GM19099 (cell line): ENCODE data around the gene PEX5.

Experiments used
- POLR2A ChIP-seq: IDR thresholded peaks from 3 replicates; pipeline ENCODE4 v1.6.1; 2011; ENCODE audit warnings: low read depth; ENCODE audit not compliant: insufficient read length; ENCODE audit errors: extremely low read depth

PEX5 gene

DNA sequence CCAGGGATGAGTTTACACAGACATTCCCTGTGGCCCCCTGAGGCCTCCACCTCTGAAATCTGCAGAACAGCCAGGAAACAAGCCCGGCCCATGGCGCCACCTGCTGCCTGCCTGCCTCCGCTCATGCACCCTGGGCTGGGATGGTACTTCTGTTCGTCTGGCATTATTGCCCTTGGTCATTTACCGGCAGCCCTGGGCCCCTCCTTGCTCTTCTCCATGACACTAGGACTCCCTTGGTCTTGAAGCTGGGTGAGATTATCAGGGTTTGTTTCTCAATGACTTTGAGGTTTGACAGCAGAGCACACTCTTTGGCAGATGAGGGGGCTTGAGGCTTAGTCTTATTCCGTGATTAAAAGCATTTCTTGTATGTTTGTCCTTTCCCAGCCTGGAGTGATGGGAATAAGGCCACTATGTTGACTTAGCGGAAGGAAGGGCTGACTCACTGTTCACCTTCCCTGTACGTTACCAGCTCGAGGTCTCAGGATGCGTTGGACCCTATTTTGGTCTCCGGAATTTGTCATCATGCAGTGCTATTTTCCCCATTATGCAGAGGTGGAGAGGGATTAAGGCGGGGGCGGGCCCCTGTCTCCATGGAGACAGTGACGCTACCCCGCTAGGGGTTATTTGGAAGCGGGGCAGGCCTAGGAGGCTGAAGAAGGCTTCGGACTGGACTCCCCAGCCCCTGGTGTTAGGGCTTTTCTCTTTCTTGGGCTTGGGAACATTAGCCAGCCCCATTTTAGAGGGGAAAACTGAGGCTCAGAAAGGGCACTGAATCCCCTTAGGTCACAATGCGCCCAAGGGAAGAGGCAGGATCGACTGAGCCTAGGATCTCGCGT lies 706 bp upstream of the PEX5 start:
- TF ChIP-seq POLR2A, result no peak

DNA sequence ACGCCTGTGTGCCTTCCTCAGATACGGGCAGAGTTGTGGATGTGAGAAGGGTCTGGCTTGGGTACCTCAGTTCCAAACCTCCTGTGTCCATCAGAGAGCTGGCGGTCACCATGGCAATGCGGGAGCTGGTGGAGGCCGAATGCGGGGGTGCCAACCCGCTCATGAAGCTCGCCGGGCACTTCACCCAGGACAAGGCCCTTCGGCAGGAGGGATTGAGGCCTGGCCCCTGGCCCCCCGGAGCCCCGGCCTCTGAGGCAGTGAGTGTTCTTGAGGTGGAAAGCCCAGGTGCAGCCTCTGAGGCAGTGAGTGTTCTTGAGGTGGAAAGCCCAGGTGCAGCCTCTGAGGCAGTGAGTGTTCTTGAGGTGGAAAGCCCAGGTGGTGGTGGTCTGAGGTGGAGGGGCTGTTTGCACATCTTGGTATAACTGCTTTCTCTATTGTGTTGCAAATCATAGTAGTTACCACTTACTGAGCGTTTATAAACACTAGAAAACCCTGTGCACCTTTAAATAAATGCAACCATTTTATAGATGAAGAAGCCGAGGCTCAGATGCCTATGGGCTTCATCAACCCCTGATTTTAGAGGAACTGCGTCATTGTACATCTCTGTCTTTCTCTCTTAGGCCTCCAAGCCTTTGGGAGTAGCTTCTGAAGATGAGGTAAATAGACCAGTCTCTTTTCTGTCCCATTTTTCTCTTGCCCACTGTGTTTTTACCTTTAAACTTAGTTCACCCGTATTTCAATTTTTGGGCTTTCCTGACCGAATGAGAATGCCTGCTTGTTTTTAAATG lies 976 bp downstream of the PEX5 start:
- TF ChIP-seq POLR2A, result no peak

DNA sequence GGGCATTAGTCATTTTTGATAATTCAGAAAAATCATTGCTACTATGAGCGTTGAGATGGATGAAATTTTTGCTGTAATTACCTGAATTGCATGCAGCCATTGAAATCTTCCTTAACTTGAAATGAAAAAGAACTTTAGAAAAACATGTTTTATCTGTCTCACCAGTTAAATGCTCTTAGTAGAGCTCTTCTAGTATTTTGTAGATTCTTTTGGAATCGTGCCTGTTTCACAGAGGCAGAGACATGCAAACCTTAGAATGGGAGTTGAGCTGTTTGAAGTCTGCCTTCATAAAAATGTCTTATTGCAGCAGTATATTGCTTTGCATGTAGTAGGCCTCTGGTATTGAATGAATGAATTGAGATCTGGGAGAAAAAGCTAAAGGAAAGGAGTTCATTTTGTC lies 4.2 kb downstream of the PEX5 start:
- TF ChIP-seq POLR2A, result no peak

DNA sequence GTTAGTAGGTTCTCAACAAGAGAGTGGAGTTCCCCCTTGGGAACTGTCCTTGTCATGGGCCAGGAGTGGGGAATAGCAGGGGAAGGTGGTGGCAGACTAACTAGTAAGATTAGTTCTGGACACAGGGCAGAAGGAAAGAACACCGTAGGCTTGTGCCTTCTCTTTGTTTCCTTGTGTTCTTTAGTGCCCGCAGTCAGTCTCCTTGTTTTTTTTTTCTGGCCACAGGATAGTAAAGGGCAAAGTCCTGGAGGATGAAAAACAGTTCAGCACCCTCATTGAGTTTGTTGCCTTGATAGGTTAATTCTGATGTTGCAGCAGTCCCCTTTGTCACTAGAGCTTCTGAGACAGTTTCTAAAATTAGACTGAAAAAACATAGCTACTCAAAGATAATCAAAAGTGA lies 8.4 kb downstream of the PEX5 start:
- no peak for TF ChIP-seq POLR2A

DNA sequence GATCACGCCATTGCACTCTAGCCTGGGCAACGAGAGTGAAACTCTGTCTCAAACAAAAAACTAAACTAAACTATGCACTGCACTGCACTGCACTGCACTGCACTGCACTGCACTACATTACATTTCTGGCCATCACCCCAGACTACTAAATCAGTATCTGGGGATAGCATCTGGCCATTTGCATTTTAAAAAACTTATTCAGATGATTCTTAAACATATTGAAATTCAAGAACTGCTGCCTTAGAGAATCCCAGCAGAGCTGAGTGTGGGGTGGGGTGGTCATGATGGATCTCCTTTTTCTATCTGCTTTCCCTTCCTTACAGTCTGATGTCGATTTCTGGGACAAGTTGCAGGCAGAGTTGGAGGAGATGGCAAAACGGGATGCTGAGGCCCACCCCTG lies 13.6 kb downstream of the PEX5 start:
- no peak for TF ChIP-seq POLR2A

DNA sequence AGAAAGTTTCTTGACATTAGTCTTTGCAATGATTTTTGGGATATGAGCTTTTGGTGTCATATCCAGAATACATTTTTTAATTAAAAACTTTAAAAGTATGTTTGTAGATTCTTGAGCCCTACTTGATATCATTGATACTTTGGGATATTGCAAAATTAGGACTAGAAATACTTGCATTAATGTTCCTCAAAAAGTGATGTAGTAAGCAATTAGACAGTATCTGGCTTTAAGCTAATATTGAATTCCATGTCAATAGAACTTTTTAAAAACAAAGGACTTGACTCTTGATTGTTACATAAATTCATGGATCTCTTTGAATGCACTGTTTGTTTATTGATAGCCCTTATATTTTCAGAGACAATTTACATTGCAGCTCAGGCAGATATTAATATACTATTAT lies 15.6 kb downstream of the PEX5 start:
- TF ChIP-seq POLR2A, result no peak

DNA sequence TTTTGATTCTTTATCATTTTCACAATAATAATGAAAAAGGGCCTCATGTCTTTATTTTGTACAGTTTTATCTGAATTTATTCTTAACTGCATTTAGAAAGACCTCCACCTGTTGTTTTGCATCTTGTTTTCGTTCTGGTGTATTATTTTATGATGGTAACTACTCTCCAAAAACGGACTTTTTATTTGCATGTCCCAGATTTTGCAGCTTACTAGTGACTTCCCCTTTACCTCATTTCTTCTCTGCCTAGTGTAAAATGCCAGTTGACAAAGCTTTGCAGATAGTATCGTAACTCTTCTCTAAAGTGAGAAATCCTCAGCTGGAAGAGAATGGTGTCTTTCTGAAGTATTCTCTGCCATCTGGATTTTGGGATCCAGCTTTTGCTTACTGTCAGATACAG lies 17.2 kb downstream of the PEX5 start:
- no peak for TF ChIP-seq POLR2A

DNA sequence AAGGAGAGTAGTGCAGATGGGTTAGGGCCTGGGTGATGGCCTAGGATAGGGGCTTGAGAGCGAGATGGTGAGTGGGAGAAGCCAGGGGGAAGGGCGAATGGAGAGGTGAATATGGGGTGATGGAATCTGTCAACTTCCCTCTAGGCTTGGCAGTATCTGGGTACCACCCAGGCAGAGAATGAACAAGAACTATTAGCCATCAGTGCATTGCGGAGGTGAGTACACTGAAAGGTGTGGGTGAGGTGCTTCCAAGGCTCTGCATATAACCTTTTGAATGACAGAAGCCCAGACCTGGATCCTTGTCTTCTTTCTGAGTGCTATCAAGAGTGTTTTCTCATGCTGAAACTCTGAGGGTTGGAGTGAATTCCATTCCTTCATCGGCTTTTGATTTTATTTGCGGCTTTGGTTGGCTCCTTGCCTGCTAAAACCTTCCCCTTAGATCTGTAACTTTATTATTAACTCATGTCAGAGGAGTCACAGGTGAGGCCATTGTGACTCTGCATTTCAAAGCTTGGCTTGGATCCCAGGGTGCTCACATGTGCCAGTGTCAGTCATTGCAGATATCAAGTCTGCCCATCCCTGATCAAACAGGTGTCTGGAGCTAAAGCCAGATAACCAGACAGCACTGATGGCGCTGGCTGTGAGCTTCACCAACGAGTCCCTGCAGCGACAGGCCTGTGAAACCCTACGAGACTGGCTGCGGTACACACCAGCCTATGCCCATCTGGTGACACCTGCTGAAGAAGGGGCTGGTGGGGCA lies 18.6 kb downstream of the PEX5 start:
- TF ChIP-seq POLR2A, result no peak

DNA sequence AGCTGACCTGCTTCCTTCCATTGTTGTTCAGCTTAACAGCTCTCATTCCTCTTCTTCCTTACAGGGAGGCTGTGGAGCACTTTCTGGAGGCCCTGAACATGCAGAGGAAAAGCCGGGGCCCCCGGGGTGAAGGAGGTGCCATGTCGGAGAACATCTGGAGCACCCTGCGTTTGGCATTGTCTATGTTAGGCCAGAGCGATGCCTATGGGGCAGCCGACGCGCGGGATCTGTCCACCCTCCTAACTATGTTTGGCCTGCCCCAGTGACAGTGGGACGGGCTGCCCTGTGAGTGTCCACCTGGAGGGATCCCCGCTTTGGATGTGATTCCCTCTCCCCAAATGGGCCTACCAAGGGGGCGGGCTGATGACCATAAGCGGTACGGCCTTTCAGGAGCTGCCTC lies 20.5 kb downstream of the PEX5 start:
- TF ChIP-seq POLR2A, result no peak

DNA sequence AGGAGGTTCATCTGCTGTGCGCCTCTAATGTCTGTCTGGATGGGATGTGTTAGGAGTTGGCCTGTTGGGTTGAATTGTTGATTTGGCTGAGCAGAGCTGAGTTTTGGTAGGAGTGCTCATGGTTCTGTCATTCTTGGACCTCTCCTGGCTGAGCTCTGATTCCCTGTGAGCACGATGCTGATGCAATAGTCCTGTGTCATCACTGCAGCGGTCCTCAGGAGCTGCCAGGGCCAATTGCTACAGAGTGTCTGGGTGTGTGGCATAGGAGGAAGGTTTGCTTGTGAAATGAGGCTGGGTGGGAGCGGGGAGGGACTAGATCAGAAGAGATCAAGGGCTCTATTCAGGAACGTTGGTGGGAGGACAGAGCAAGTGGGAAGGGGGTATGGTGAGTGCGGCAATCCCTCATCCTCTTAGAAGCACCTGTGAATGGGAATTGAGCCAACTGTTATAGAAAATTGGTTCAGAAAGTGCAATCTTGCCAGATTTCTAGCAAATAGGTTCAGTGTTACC lies 21.2 kb downstream of the PEX5 start:
- TF ChIP-seq POLR2A, result no peak

DNA sequence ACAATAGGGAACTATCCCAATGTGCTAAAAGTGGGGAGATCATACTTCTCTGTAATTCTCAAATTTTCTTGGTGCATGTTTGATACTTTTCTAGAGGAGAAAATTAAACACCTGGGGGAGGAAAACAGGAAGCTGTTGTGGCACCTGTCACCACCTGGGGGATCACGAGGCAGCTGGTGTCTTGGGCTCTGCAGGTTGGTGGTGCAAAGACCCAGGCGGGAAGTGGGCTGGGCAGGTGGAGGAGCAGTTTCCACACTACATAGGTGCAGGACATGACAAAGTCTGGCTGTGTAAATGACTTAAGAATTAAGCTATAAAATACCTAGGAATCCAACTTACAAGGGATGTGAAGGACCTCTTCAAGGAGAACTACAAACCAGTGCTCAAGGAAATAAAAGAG lies 23.2 kb downstream of the PEX5 start:
- TF ChIP-seq POLR2A, result no peak

DNA sequence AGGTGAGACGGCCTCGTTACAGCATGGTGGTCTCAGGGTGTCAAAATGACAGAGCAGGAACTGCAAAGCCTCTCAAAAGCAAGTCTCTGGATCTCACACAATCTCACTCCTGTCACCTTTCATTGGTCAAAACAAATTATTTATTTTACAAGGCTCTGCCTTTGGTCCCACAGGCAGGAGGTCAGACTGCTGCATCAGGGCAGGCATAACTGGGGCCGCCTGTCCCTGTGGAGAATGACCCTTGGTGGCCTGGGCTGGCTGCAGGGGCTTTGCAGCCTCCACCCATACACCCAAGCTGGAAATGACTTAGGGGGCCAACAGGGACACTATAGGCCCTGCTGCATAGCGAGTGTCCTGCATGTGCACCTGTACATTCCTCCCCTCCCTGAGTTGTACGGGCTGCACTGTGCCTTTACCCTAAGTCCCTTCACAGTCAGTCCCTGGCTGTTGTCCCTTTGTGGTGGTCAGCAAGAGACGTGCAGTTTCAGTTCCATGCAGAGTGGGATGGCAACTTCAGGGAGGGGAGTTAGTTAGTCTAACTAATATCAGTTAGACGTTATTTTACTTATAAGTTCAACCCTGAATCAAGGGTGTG lies 28.1 kb downstream of the PEX5 start:
- no peak for TF ChIP-seq POLR2A

DNA sequence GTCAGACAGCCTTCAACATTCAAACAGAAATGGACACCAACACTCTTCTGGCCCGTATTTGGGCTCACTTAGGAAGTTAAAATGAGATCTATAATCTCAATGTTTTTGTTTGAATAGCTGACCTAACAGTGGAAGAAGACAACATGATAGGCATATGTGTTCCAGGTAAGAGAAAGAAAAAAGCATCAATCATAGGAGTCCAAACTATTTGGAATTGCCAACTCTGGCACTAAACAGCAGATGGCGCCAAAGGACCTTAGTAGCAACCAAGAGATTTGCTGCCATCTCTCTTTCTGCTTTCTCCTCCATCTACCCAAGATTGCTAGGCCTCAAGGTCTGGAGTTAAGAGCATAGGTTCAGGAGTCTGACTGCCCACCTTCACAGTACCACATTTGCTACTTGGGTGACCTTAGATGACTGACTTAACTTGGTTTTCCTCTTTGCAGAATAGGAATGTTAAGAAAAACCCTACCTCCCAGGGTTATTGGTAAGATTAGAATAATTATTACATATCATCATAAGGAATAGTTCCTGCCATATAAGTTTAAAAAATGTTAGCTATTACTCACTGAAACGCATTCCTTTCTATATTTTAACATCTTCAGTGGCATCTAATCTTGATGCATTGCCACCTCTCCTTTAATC lies 30.2 kb downstream of the PEX5 start:
- TF ChIP-seq POLR2A, result no peak

DNA sequence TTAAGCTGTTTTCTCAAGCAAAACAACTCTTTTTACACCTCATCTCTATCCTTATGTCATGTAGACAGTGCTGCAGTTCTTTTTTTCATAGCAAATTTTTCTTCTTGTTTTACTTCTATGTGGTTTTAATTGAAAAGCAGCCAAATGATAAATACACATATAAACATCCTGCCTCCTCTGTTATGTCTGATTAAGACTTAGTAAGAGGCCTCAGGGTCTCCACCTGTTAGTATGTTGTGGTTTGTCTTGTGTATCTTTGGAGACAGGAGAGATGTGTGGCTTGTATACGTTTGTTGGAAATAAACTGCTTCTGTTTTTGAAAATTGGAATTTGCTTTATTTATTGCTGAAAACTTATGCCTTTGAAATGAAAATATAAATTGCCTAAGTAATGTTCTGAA lies 32.0 kb downstream of the PEX5 start:
- TF ChIP-seq POLR2A, result no peak
